Occipital lobe (tissue), 2 donors: ENCODE measurements around the gene FYN. TPM values are rescaled to one million over a fixed set of nuclear protein-coding genes. Genes with fewer than 3 reads are reported as not detected.
A peak's percentile ranks its signal among the peaks of the same experiment; 100 is the strongest.

ENCODE experiments used
- DNase-seq: peaks from one replicate; lab custom pipeline; 2025; lab: John Stamatoyannopoulos, UW
- total RNA-seq: library from RNA; depleted of rRNA; stranded (reverse); fragments of >200 nt; gene quantifications from one replicate; pipeline ENCODE4 v1.2.3, GENCODE V29; 2014

Gene FYN
- total RNA-seq, 1 donor from 2014 or later: 246 TPM

DNA sequence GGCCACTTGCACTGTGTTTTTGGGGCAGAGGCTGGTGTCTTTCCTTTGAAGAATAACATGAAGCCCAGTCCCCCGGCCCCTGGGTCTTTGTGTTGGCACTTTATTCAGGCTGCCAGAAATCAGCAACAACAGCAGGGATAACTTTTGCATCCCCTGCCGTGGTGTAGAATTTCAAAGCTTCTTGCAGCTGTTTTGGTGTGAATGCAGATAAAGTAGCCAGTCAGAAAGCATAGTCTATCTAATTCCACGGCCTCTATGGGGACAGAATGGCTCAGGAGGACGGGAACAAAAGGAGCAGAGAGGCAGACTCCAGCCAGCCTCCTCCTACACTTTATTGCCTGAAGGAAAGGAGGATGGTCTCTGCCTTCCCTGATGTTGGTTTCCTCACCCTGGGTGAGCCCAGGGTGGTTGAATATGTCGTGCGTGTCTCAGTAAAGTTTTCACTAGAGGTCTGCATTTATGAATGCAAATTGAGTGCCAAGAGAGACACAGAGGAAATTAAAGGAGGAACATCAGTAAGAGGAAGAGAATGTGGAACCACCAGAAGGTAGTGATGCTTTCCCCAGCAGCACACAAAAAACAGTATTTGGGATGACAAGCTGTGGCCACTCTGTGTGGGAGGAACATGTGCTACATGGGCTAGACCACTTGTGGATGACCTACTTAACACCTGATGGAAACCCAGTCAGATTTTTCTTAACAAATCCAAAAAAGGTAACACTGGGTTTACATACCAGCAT, 141.6 kb downstream of the FYN start:
- no peak for DNase-seq

GRCh38 chr6:111730864-111731263, 142.4 kb downstream of the FYN start:
- peak; percentile 20 for DNase-seq

GRCh38 chr6:111727802-111728201, 145.4 kb downstream of the FYN start:
- DNase-seq: no peak

DNA sequence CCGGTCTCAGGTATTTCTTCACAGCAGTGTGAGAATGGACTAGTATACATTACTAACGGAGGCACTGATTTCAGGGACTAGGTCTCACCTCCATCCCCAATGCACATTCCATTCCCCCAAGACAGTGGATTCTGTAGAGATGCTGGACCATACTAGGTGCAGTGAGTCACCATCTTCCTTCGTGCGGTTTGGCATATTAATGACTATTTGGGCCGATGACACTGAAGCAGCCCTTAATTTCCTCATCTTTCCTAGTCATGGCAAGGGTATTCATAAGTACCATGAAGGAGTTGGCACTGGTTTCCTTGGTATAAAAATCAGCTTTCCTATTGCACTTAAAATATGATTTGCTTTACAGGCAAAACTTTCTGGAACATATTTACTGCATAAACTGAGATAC, 146.2 kb downstream of the FYN start:
- no peak for DNase-seq

DNA sequence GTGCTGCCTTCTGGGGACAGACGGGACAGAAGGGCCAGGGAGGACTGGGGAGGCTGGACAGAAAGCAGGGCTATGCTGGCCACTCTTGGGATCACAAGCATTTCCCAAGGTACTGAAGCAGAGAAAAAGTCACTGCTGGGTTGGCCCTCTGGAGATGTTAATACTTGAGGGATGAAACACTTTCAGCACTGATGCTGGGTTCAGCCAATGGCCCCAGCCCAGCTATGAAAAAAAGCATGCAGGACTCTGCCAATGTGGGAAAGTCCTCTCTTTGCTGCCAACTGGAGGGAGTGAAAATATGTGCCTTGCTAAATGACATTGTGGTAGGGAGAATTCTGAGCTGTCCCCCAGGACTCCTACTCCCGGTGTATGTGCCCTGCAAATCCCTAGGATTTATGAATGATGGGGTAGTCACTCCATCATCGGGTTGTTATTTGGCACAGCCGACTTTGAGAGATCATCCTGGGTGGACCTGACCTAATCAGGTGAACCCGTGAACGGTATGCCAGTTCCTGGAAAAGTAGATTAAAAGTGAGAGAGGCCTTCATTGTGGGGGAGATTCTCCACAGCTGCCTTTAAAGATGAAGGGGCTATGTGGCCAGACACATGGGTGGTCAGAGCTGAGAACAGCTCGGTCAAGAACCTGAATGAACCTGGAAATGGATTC, 147.7 kb downstream of the FYN start:
- DNase-seq: peak; percentile 21

DNA sequence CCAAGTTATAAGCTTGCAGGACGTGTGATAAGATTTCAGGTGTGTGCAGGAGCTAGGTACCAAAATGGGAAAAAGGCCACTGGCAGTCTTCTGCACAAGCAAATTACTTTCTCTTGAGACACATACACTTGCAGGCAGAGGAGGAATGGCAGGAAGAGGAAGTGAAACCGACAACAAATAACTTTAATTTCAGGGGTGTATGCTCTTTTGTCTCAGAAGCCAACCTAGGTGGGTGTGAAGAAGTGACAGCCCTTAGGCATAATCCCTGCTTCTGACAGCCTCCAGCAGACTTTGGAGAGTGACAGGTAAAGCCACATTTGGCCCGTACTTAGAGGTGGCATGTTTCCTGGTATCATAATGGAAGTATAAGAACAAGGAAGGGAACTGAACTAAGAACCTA, 148.7 kb downstream of the FYN start:
- no peak for DNase-seq

- no peak for DNase-seq
Measured at GRCh38 chr6:111724039-111724438, 149.2 kb downstream of the FYN start.

GRCh38 chr6:111723412-111723970, 149.8 kb downstream of the FYN start:
- no peak for DNase-seq

- no peak for DNase-seq
Measured at GRCh38 chr6:111722179-111722731, 151.0 kb downstream of the FYN start.

DNA sequence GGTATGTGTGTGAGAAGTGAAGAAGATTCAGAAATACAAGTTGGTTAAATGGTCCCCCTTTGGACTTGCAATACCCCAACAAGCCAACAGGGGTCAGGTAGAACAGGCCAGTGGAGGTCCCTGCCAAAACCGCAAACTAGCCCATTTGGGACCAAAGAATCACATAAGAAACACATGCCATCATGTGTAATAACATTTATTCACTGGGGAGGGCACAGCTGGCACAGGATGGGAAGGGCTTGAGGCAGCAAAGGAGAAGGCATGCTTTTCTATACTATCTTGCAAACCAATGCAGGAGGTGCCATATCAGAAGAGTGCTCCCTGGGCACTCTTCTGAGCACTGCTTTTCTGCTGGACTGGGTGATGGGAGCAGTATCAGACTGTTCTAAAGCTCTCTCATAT, 151.5 kb downstream of the FYN start:
- DNase-seq: no peak

GRCh38 chr6:111720931-111721496, 152.2 kb downstream of the FYN start:
- no peak for DNase-seq

- DNase-seq: no peak
Measured at GRCh38 chr6:111718990-111719389, 154.3 kb downstream of the FYN start.

GRCh38 chr6:111718326-111718725, 154.9 kb downstream of the FYN start:
- no peak for DNase-seq

DNA sequence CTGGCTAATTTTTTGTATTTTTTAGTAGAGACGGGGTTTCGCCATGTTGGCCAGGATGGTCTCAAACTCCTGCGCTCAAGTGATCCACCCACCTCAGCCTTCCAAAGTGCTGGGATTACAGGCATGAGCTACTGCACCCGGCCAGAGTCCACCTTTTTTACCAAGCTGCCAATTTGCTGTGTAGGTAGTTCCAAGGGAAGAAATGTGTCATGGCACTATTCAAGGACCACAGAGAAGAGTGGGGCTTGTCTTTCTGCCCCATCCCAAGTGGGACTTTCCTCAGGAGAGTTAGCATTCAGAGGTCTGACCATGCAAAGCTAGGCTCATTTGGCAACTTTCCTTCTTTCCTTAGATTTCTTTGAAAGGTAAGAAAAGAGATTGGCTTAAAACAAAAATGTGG, 155.6 kb downstream of the FYN start:
- DNase-seq: no peak

DNA sequence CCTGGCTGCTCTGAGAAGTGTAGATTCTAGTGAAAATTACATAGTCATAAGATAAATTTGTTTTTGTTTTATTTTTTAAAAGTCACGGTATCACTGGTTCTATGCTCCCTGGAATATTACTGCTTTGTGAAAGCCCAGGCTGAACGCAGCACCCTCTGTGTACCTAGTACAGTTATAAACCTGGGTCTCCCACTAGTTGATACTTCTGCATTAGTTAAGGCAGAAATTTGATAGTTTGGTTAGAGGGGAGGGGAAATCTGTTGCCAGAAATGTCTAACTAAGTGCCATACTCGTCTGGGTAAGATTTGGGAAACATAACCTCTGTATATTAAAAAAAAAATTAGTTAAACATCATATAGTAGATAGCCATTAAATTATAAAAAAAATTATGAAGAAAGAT, 156.9 kb downstream of the FYN start:
- DNase-seq: no peak

DNA sequence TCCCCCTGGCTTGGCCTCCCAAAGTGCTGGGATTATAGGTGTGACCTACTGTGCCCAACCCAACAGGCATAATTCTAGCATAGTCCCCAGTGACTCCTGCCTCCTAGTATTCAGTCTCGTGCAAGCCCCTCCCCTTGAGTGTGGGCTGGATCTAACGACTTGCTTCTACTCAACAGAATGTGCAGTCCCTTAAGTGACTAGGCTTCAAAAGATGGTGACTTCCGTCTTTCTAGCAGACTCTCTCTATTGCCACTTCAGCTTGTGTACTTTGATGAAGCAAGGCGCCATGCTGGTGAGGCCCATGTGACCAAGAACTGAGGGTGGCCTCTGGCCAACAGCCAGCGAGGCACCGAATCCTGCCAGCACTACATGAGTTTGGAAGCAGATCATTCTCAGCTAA, 157.9 kb downstream of the FYN start:
- no peak for DNase-seq

DNA sequence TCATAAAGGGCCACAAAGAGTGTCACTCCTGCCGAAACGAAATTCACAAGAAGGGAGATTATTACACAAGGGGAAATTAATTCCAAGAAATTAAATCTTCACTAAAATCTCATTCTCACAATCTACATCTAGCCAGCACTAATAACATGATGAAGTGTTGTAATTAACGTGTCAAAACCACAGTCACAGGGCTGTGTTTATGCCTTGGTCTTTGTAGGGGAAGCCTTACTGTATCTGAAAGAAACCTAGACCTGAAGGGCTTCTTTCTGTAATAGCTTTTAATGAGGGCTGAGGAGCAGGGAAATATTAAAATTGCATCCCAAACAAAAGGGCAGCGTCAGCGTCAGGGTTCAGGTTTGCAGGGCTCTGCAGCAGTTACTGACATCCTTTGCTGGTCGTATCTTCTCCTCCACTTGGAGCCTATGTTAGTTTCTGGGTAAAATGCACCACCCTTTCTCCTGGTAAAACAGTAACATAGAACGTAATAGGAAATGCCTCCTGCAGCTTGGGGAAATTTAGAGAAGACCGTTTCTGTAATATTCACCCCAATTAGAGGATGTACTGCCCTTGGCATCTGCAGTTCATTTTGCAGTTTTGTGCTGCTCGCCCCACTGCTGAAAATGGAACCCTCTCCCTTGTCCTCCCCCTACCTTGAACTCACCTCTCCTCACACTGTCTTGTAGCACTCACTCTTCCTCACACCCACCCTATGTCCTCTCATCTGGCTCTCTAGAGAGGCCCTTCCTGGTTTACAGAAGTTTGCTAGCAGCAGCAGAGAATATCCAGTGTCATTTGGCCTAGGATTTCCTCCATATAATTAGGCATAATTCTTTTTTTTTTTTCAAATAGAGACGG, 158.6 kb downstream of the FYN start:
- no peak for DNase-seq

- DNase-seq: no peak
Measured at GRCh38 chr6:111713811-111714210, 159.4 kb downstream of the FYN start.

GRCh38 chr6:111713236-111713635, 160.0 kb downstream of the FYN start:
- no peak for DNase-seq

DNA sequence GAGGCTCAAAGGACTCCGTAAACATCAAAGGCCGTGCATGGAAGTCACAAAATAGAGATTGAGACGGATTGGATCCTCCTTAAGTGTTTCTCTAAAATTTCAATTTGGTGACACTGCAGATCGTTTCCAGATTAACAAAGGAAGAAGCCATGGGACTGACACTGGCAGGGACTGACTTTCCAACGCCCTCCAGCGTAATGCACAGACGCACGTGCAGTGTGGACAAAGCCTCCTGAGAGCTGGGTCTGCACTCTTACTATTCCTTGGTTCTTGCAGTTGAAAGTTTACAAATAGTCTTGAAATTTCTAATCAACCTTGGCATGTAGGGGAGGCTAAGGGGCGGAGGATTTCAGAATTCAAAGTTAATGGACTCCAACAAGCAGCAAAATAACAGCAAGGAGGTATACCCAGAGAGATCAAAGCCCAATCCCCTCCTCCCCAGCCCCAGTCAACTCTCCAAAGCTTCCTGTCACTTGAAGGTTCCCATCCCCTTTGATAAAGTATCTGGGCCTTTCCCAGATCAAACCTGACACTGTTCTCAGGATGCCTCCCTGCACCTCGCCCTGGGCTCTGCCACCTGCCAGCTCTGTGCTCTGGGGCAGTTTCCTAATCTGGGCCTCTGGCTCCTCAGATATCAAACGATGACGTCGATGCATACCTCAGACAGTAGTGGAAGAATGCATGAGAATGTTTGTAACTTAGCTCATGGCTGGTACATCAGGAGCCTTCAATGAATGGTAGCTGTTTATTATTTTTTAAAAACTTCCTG, 161.1 kb downstream of the FYN start:
- no peak for DNase-seq

DNA sequence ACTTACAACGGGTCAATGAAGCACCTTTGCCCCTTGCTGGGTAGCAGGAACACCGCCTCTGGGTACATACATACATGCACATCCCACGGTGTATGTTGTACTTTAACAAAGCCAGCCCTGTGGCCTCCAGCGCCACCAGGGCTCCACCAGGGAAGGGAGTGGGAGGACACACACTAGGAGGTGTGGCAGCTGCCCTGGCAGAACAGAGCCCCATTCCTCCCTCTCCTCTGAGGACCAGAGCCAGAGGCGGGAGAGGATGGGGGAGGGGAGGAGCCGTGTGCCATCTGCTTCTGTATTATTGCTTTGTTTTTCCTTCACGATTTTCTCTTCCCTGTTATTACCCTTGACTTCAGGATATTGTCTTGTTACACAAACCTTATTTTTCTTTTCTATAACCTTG, 161.8 kb downstream of the FYN start:
- DNase-seq: peak; percentile 54
